Left lung (tissue), 10 donors: ENCODE measurements around the gene HSPBP1. TPM values are rescaled to one million over a fixed set of nuclear protein-coding genes. Genes with fewer than 3 reads are reported as not detected.

Experiments used
- ATAC-seq: fragments of 200-7000 bp; cut with Tn5 transposase; one replicate; pipeline ENCODE4 v1.9.1; 2020; ENCODE audit warnings: moderate library complexity
- DNase-seq, 4 donors: peaks; one replicate each; pipeline ENCODE4 v3.0.0-alpha.2; 2013 to 2020
- H3K27ac ChIP-seq, 2 donors: fragments of 200-600 bp; sonication (generic) in 1 of 2; one replicate each; pipeline versions ENCODE4 v1.5.0 to v1.8.0; 2020 to 2021
- H3K27me3 ChIP-seq, 2 donors: fragments of 200-600 bp; sonication (generic) in 1 of 2; one replicate each; pipeline versions ENCODE4 v1.5.0 to v1.8.0; 2020 to 2021
- H3K36me3 ChIP-seq, 2 donors: fragments of 200-600 bp; sonication (generic) in 1 of 2; one replicate each; pipeline versions ENCODE4 v1.5.0 to v1.8.0; 2020 to 2021
- H3K4me1 ChIP-seq, 2 donors: fragments of 200-600 bp; one replicate each; pipeline ENCODE4 v1.8.0; 2021
- H3K4me3 ChIP-seq, 2 donors: fragments of 200-600 bp; sonication (generic) in 1 of 2; one replicate each; pipeline versions ENCODE4 v1.5.0 to v1.8.0; 2020 to 2021; ENCODE audit warnings: mild to moderate bottlenecking in 1 of 2
- H3K9me3 ChIP-seq, 2 donors: fragments of 200-600 bp; sonication (generic) in 1 of 2; one replicate each; pipeline versions ENCODE4 v1.5.0 to v1.8.0; 2020 to 2021
- CTCF ChIP-seq, 2 donors: fragments of 200-600 bp; sonication (generic) in 1 of 2; IDR thresholded peaks; one replicate each; pipeline versions ENCODE4 v1.5.0 to v1.8.0; 2021; ENCODE audit warnings: antibody characterized with exemption in 2 of 2
- intact Hi-C, 2 donors: fragments of 100-400 bp; cut with DNase I; formaldehyde crosslinking; loops; one replicate each; pipeline versions ENCODE4 v1.11.2 to v1.14.2; 2022
- polyA plus RNA-seq, 6 donors: library from polyadenylated mRNA; unstranded; fragments of 120-200 nt; gene quantifications; one replicate each; pipeline ENCODE4 v1.2.1, GENCODE V29; 2013; ENCODE audit not compliant: insufficient read length in 6 of 6
- total RNA-seq, 2 donors: library from RNA; stranded (reverse); fragmentation: NEBNext Ultra II Directional; extraction: Animal tissue kit (Norgen Biotek cat#: 25700); gene quantifications; one replicate each; pipeline ENCODE4 v1.2.1, GENCODE V29; 2021
- donor health status: DM: no; HTN: yes; CAD: no.
- donor health status: DM: no; HTN: no; CAD: no.

HSPBP1 gene
- total and polyA plus RNA-seq, 8 donors, result 23.7 to 38.4 (median 29.7) TPM

- Histone ChIP-seq H3K27me3 (no peaks in the 10 kb centered on the region), H3K4me3 (no peak overlapping the region), H3K4me1 (no peaks in the 10 kb centered on the region), H3K9me3 (peaks cover 0 to 10% of the 10 kb centered on the region in 2 donors), H3K27ac (no peak overlapping the region), H3K36me3 (peaks cover 0 to 46% of the 10 kb centered on the region in 2 donors)
- intact Hi-C loops, result no loop called here
- DNase-seq, result no peak
- ATAC-seq, result no peak
- TF ChIP-seq CTCF (IDR thresholded peaks at IDR 0.05), result no peak
Observed at GRCh38 chr19:55224038-55224665, 55.8 kb downstream of the HSPBP1 start.

- Histone ChIP-seq H3K9me3 (peaks cover 0 to 10% of the 10 kb centered on the region in 2 donors), H3K27me3 (no peaks in the 10 kb centered on the region), H3K4me1 (no peaks in the 10 kb centered on the region), H3K36me3 (peaks cover 0 to 39% of the 10 kb centered on the region in 2 donors), H3K27ac (no peak overlapping the region), H3K4me3 (no peak overlapping the region)
- ATAC-seq (no peak), DNase-seq (no peak)
- no peak for TF ChIP-seq CTCF (IDR thresholded peaks at IDR 0.05)
- intact Hi-C loops, result no loop called here
Observed at GRCh38 chr19:55223291-55224037, 56.4 kb downstream of the HSPBP1 start.

GRCh38 chr19:55220525-55220924 lies 59.4 kb downstream of the HSPBP1 start:
- no peak overlapping the region for H3K27ac ChIP-seq
- peaks cover 0 to 18% of the 10 kb centered on the region in 2 donors for H3K27me3 ChIP-seq
- intact Hi-C loops, result no loop called here
- H3K36me3 ChIP-seq, result peaks cover 0 to 11% of the 10 kb centered on the region in 2 donors
- peaks cover 0 to 14% of the 10 kb centered on the region in 2 donors for H3K4me1 ChIP-seq
- no peak overlapping the region for H3K4me3 ChIP-seq
- peaks cover 0 to 10% of the 10 kb centered on the region in 2 donors for H3K9me3 ChIP-seq
- TF ChIP-seq CTCF (IDR thresholded peaks at IDR 0.05), result no peak
- ATAC-seq (no peak), DNase-seq (no peak)

GRCh38 chr19:55216461-55217198 lies 63.3 kb downstream of the HSPBP1 start:
- no peaks in the 10 kb centered on the region for H3K36me3 ChIP-seq
- H3K9me3 ChIP-seq, result peaks cover 0 to 18% of the 10 kb centered on the region in 2 donors
- ATAC-seq (peak; percentile 96), DNase-seq (peak; percentile 56 to 88 (median 74))
- H3K27ac ChIP-seq, result peak overlapping the region in 1 of 2 donors; percentile 77
- peaks cover 0 to 40% of the 10 kb centered on the region in 2 donors for H3K27me3 ChIP-seq
- peaks cover 0 to 14% of the 10 kb centered on the region in 2 donors for H3K4me1 ChIP-seq
- no peak for TF ChIP-seq CTCF (IDR thresholded peaks at IDR 0.05)
- intact Hi-C loops, result no loop called here
- peak overlapping the region; percentile 19 to 45 for H3K4me3 ChIP-seq

GRCh38 chr19:55213547-55213946 lies 66.4 kb downstream of the HSPBP1 start:
- no peaks in the 10 kb centered on the region for H3K36me3 ChIP-seq
- intact Hi-C loops, result no loop called here
- H3K27me3 ChIP-seq, result peaks cover 0 to 52% of the 10 kb centered on the region in 2 donors
- no peak for TF ChIP-seq CTCF (IDR thresholded peaks at IDR 0.05)
- DNase-seq, result no peak
- H3K4me1 ChIP-seq, result peaks cover 0 to 22% of the 10 kb centered on the region in 2 donors
- peaks cover 0 to 8% of the 10 kb centered on the region in 2 donors for H3K9me3 ChIP-seq
- no peak overlapping the region for H3K27ac ChIP-seq
- no peak for ATAC-seq
- no peak overlapping the region for H3K4me3 ChIP-seq
